Transverse colon (tissue), 4 donors: ENCODE data around the gene DIPK1A. TPM values are rescaled to one million over a fixed set of nuclear protein-coding genes. Genes with fewer than 3 reads are reported as not detected.

Experiments
- DNase-seq: peaks from one replicate; pipeline ENCODE4 v3.0.0-alpha.2; 2019
- H3K27ac ChIP-seq, 4 donors: fragments of 200-600 bp; sonication (generic); 2 replicates each; pipeline ENCODE4 v1.5.1; 2016 to 2018; ENCODE audit warnings: inconsistent platforms in 4 of 4
- H3K27me3 ChIP-seq: fragments of 200-600 bp; sonication (generic); 2 replicates; pipeline ENCODE4 v1.5.1; 2017; ENCODE audit warnings: inconsistent platforms
- H3K36me3 ChIP-seq, 4 donors: fragments of 200-600 bp; sonication (generic); 2 replicates each; pipeline ENCODE4 v1.5.1; 2017 to 2019; ENCODE audit warnings: inconsistent platforms in 4 of 4
- H3K4me1 ChIP-seq, 4 donors: fragments of 200-600 bp; sonication (generic); 2 replicates each; pipeline ENCODE4 v1.5.1; 2017 to 2020; ENCODE audit warnings: inconsistent platforms in 4 of 4
- H3K4me3 ChIP-seq, 4 donors: fragments of 200-600 bp; sonication (generic); 1 replicate in 1 of 4; 2 replicates in 3 of 4; pipeline versions ENCODE4 v1.5.1 to v1.6.1; 2017 to 2019; ENCODE audit warnings: inconsistent platforms in 4 of 4
- H3K9me3 ChIP-seq, 2 donors: fragments of 200-600 bp; sonication (generic); 2 replicates each; pipeline ENCODE4 v1.5.1; 2017 to 2019; ENCODE audit warnings: inconsistent platforms in 2 of 2
- EP300 ChIP-seq: sonication (generic); formaldehyde crosslinking; IDR thresholded peaks from one replicate; pipeline ENCODE4 v1.6.1; 2017; ENCODE audit warnings: antibody characterized with exemption, low read depth
- POLR2A ChIP-seq: fragments of 450-650 bp; IDR thresholded peaks from one replicate; pipeline ENCODE4 v1.6.1; 2016; ENCODE audit warnings: antibody characterized with exemption, mild to moderate bottlenecking, moderate library complexity
- POLR2AphosphoS5 ChIP-seq, 3 donors: sonication (generic); formaldehyde crosslinking; IDR thresholded peaks; one replicate each; pipeline ENCODE4 v1.6.1; 2016; ENCODE audit warnings: antibody characterized with exemption in 3 of 3
- WGBS, 2 donors: methylation state at CpG; one replicate each; pipeline ENCODE4 v1.1.5; 2018; ENCODE audit warnings: low coverage in 1 of 2; 5-methylcytosine and 5-hydroxymethylcytosine counted together
- in situ Hi-C, 4 donors: fragments of 200-750 bp; cut with MboI; loops; one replicate each; pipeline versions ENCODE4 v1.15.0 to v1.15.1; 2017; ENCODE audit warnings: low sequenced_read_pairs in 3 of 4, low pct_ligation_motif_present in 1 of 4, low pct_unique_long_range_greater_than_20kb in 1 of 4
- intact Hi-C: fragments of 100-400 bp; cut with DNase I; formaldehyde crosslinking; loops from one replicate; pipeline ENCODE4 v1.15.1; 2023; ENCODE audit warnings: low total_unique reads
- total RNA-seq, 4 donors: library from RNA; depleted of rRNA; stranded (reverse); fragments of >200 nt; gene quantifications; one replicate each; pipeline ENCODE4 v1.1.0, GENCODE V29; 2016
- TF ChIP-seq, protein P1 (sequence below), 5 experiments: fragments of 200-600 bp in 3 of 5; fragments of 450-650 bp in 2 of 5; sonication (generic) in 3 of 5; IDR thresholded peaks; 1 replicate in 2 of 5; 2 replicates in 3 of 5; pipeline ENCODE4 v1.5.1; 2016 to 2017; ENCODE audit warnings: antibody characterized with exemption in 5 of 5, inconsistent platforms in 3 of 5, mild to moderate bottlenecking in 2 of 5, moderate library complexity in 1 of 5

DIPK1A gene
- total RNA-seq, 4 donors from 2014 or later = 6.0 to 17.9 (median 11.2) TPM

DNA sequence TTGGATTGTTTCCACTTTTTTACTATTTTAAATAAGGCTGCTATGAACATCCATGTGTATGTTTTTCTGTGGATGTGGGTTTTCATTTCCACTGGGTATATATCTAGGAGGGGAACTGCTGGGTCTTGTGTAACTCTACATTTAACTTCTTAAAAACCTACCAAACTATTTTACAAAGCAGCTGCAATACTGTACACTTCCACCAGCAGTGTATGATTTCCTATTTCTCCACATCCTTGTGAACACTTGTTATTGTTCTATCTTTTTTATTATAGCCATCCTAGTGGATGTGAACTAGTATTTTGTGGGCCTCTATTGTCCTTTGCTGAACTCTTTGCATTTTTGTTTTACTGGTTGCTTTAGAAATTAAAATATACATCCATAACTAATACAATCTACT is 33.4 kb downstream of the DIPK1A start:
- H3K36me3 ChIP-seq = no peaks in the 10 kb centered on the region
- H3K27me3 ChIP-seq = no peaks in the 10 kb centered on the region
- H3K4me1 ChIP-seq = peaks cover 0 to 6% (median 0%) of the 10 kb centered on the region in 4 donors
- H3K27ac ChIP-seq = no peak overlapping the region
- in situ Hi-C loops = no loop called here
- intact Hi-C loops = no loop called here
- no peaks in the 10 kb centered on the region for H3K9me3 ChIP-seq
- TF ChIP-seq POLR2A = no peak
- TF ChIP-seq POLR2AphosphoS5 (IDR thresholded peaks at IDR 0.05) = no peak
- TF ChIP-seq, protein P1, sequence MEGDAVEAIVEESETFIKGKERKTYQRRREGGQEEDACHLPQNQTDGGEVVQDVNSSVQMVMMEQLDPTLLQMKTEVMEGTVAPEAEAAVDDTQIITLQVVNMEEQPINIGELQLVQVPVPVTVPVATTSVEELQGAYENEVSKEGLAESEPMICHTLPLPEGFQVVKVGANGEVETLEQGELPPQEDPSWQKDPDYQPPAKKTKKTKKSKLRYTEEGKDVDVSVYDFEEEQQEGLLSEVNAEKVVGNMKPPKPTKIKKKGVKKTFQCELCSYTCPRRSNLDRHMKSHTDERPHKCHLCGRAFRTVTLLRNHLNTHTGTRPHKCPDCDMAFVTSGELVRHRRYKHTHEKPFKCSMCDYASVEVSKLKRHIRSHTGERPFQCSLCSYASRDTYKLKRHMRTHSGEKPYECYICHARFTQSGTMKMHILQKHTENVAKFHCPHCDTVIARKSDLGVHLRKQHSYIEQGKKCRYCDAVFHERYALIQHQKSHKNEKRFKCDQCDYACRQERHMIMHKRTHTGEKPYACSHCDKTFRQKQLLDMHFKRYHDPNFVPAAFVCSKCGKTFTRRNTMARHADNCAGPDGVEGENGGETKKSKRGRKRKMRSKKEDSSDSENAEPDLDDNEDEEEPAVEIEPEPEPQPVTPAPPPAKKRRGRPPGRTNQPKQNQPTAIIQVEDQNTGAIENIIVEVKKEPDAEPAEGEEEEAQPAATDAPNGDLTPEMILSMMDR (IDR thresholded peaks at IDR 0.05) = no peak
- no peak for TF ChIP-seq EP300
- no peak for DNase-seq
- H3K4me3 ChIP-seq = no peak overlapping the region

DNA sequence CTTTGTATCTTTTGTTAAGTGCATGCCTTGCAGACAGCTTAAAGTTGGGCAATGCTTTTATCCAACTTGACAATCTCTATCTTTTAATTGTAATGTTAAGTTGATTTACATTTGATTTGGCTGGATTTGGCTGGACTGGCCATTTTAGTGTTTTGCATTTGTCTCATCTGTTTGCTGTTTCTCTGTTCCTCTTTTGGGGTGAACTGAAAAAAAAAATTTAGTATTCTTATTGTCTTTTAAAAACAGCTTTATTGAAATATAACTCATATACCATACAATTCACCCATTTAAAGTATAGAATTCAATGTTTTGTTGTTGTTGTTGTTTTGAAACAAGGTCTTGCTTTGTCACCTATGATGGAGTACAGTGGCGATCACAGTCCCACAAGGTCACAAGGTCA is 34.4 kb downstream of the DIPK1A start:
- no peaks in the 10 kb centered on the region for H3K27me3 ChIP-seq
- in situ Hi-C loops = no loop called here
- no peak overlapping the region for H3K4me3 ChIP-seq
- DNase-seq = no peak
- TF ChIP-seq EP300 = no peak
- TF ChIP-seq, protein P1 (IDR thresholded peaks at IDR 0.05) = no peak
- no peak for TF ChIP-seq POLR2AphosphoS5 (IDR thresholded peaks at IDR 0.05)
- no peak for TF ChIP-seq POLR2A
- WGBS, 2 donors = 96 to 100% methylated on average over 1 of the region's 1 CpG
- H3K4me1 ChIP-seq = peaks cover 0 to 8% (median 0%) of the 10 kb centered on the region in 4 donors
- H3K9me3 ChIP-seq = no peaks in the 10 kb centered on the region
- H3K27ac ChIP-seq = no peak overlapping the region
- intact Hi-C loops = no loop called here
- no peaks in the 10 kb centered on the region for H3K36me3 ChIP-seq

DNA sequence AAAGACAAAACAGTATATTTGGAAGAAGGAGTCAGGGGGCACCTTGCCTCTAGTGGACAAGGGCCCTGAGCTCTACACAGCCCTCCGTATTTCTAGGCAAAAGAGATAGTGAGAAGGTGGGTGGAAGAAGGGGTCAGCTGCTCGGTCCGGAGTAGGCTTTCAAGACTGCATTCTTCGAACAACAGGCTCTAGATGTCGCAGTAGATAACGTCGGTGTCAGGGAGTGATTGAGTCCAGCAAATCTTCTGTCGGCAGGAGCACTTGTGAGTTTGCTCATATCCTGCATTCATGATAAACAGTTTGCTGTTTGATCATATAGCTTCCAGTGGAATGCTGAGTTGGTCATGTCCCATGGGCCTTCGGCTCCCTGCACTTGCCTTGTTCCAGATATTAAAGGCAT is 36.8 kb downstream of the DIPK1A start:
- Histone ChIP-seq H3K4me3 (no peak overlapping the region), H3K27me3 (no peaks in the 10 kb centered on the region), H3K27ac (no peak overlapping the region), H3K4me1 (peaks cover 0 to 12% (median 0%) of the 10 kb centered on the region in 4 donors), H3K9me3 (no peaks in the 10 kb centered on the region), H3K36me3 (no peaks in the 10 kb centered on the region)
- TF ChIP-seq POLR2AphosphoS5 (IDR thresholded peaks at IDR 0.05) (no peak), EP300 (no peak), POLR2A (no peak)
- TF ChIP-seq, protein P1 (IDR thresholded peaks at IDR 0.05) = no peak
- in situ Hi-C loops (no loop called here), intact Hi-C loops (no loop called here)
- DNase-seq = no peak
- 89 to 90% methylated on average over 2 to 9 of the region's 9 CpGs for WGBS, 2 donors

DNA sequence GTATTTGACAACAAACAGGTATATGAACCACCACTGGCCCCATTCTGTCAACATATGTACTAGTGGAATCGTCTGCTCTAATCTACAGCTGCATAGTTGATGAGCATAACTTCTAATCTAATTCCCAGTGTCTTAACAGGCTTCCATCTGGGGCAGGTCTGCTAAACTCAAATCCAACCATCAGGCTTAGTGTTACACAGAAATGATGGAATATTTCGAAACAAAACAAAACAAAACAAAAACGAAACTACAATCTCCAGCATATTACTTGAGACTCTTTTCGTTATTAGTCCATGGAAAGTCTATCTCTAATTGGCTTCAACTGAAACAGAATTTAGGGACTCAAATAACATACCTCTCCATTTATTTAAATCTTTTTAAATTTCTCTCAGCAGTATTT is 37.6 kb downstream of the DIPK1A start:
- 74 to 83% methylated on average over 4 of the region's 4 CpGs for WGBS, 2 donors
- peaks cover 0 to 12% (median 0%) of the 10 kb centered on the region in 4 donors for H3K4me1 ChIP-seq
- peak overlapping the region in 3 of 4 donors; percentile 14 to 27 (median 22) for H3K27ac ChIP-seq
- no peaks in the 10 kb centered on the region for H3K9me3 ChIP-seq
- no peak for DNase-seq
- in situ Hi-C loops = no loop called here
- H3K27me3 ChIP-seq = no peaks in the 10 kb centered on the region
- intact Hi-C loops = no loop called here
- H3K4me3 ChIP-seq = no peak overlapping the region
- H3K36me3 ChIP-seq = no peaks in the 10 kb centered on the region
- TF ChIP-seq POLR2AphosphoS5 (IDR thresholded peaks at IDR 0.05) = no peak
- no peak for TF ChIP-seq POLR2A
- TF ChIP-seq EP300 = no peak
- TF ChIP-seq, protein P1 (IDR thresholded peaks at IDR 0.05) = no peak
